Motor neuron (in vitro differentiated cells): ENCODE measurements around the gene SET. TPM values are rescaled to one million over a fixed set of nuclear protein-coding genes. Genes with fewer than 3 reads are reported as not detected.
"Not testable (repeated sequence)": the region's sequence is repeated elsewhere in the genome, so short reads cannot be mapped to it uniquely, and the experiment has no call there.

Source experiments
- ATAC-seq, 8 experiments: fragments of 200-7000 bp; cut with Tn5 transposase; replicated peaks in 6 of 8; 2 replicates each; pipeline ENCODE4 v1.8.0; 2021; ENCODE audit warnings: mild to moderate bottlenecking in 8 of 8, moderate library complexity in 8 of 8
- H3K27ac ChIP-seq, 2 donors: fragments of 250-450 bp; sonication (Bioruptor Pico); 2 replicates each; pipeline ENCODE4 v1.9.0; 2021; ENCODE audit warnings: antibody characterized with exemption in 2 of 2, mild to moderate bottlenecking in 2 of 2, moderate library complexity in 1 of 2
- H3K4me1 ChIP-seq, 2 donors: fragments of 250-450 bp; sonication (Bioruptor Pico); replicated peaks in 1 of 2; 2 replicates each; pipeline ENCODE4 v1.6.1; 2021; ENCODE audit warnings: antibody characterized with exemption in 2 of 2, mild to moderate bottlenecking in 2 of 2, moderate library complexity in 1 of 2
- H3K4me3 ChIP-seq, 5 donors: fragments of 250-450 bp; sonication (Bioruptor Pico); 2 replicates each; pipeline ENCODE4 v1.9.0; 2021; ENCODE audit warnings: antibody characterized with exemption in 5 of 5, mild to moderate bottlenecking in 5 of 5, moderate library complexity in 4 of 5
- WGBS, 10 experiments: fragments of 450-650 bp; shearing (Covaris generic); methylation state at CpG; one replicate each; pipeline ENCODE4 v1.0.0; 2022; 5-methylcytosine and 5-hydroxymethylcytosine counted together
- in situ Hi-C, 9 experiments: fragments of 400-800 bp; cut with MboI; loops; one replicate each; pipeline ENCODE4 v1.15.0; 2021; ENCODE audit warnings: low sequenced_read_pairs in 9 of 9, low pct_unique_long_range_greater_than_20kb in 2 of 9; ENCODE audit not compliant: unreplicated experiment in 9 of 9
- total RNA-seq, 8 experiments: library from RNA; unstranded; fragments of 300-600 nt; gene quantifications; 2 replicates each; pipeline versions ENCODE4 v1.2.3 to v1.2.4, GENCODE V29; 2022

SET gene
- total RNA-seq = 100 to 1,000 TPM; 328 to 639 (median 393) TPM

DNA sequence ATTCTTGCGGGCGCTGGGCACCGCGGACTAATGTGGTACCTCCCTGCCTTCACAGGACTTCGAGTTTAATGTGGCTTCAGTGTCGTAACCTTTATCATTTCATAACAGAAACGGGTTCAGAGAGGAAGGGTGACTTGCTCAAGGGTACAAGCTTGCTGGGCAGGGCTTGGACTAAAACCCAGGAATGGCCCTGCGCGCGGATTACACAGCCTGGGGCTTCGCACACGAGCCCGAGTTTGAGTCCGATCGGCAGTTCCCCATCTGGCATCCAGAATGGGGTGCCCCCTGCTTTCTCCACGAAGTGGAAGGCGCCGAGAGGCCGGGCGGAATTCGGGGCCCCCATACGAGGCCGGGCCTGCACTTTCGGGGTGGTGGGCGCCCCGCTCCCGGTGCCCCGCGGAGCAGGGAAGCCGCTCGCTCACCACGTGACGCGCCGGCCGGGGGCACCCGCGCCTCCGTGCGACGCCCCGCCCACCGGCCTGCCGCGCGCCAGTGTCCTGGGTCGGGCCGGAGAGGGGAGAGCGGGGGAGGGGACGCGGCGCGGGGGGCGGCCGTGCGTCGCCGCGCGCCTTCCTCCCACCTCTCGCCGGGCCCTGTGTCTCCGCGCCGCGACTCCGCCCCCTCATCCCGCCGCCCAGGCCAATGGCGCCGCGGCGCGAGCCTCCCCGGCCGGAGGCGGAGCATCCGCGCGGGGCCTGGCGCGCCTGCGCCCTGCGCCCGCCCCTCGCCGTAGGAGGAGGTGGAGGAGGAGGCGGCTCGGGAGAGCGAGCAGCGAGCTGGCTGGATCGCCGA, at the start of gene SET:
TSS of gene SET (plus strand) at position 722 of the 792 bp plus-strand sequence. CDS start 361 bp downstream, outside the sequence.
- peak within 1 kb of the TSS; percentile 63 to 100 (median 83) for H3K4me3 ChIP-seq
- peak within 1 kb of the TSS; percentile 94 to 96 for H3K27ac ChIP-seq
- peaks cover 19 to 35% of the 10 kb centered on the region in 2 donors for H3K4me1 ChIP-seq
- WGBS, 10 experiments = 0 to 71% (median 30%) methylated on average over 1 to 11 of the region's 93 CpGs; no CpG with 5 or more reads in 3 of the 10 experiments
- ATAC-seq = peak; percentile 67 to 91 (median 86)
- in situ Hi-C loops = no loop called here

- H3K4me1 ChIP-seq = peaks cover 0 to 5% of the 10 kb centered on the region in 2 donors
- in situ Hi-C loops = no loop called here
- H3K4me3 ChIP-seq = no peak overlapping the region
- ATAC-seq = no peak
- 94 to 100% (median 100%) methylated on average over 1 to 5 of the region's 18 CpGs; no CpG with 5 or more reads in 7 of the 10 experiments for WGBS, 10 experiments
- H3K27ac ChIP-seq = no peak overlapping the region
Observed at GRCh38 chr9:128640603-128641002, 48.4 kb upstream of the SET start.

- Histone ChIP-seq H3K4me1 (no peaks in the 10 kb centered on the region), H3K4me3 (no peak overlapping the region), H3K27ac (no peak overlapping the region)
- in situ Hi-C loops = no loop called here
- peak in 3 of 8 experiments; percentile 83 to 86 (median 86) for ATAC-seq
- WGBS, 10 experiments = 13 to 96% (median 79%) methylated on average over 2 to 8 of the region's 12 CpGs; no CpG with 5 or more reads in 1 of the 10 experiments
Observed at GRCh38 chr9:128642675-128643245, 46.3 kb upstream of the SET start.

- H3K4me1 ChIP-seq = no peaks in the 10 kb centered on the region
- no peak overlapping the region for H3K4me3 ChIP-seq
- 46 to 100% (median 72%) methylated on average over 2 to 5 of the region's 12 CpGs; no CpG with 5 or more reads in 4 of the 10 experiments for WGBS, 10 experiments
- no peak for ATAC-seq
- H3K27ac ChIP-seq = no peak overlapping the region
- in situ Hi-C loops = no loop called here
Observed at GRCh38 chr9:128643519-128644300, 45.3 kb upstream of the SET start.

- H3K27ac ChIP-seq, H3K4me1 ChIP-seq, H3K4me3 ChIP-seq, in situ Hi-C loops: not testable (repeated sequence)
- peak in 3 of 8 experiments; percentile 52 to 76 (median 58) for ATAC-seq
- 89 to 100% (median 93%) methylated on average over 2 to 8 of the region's 9 CpGs; no CpG with 5 or more reads in 5 of the 10 experiments for WGBS, 10 experiments
Observed at GRCh38 chr9:128648206-128648605, 40.8 kb upstream of the SET start.

GRCh38 chr9:128651798-128652197, 37.2 kb upstream of the SET start:
- Histone ChIP-seq H3K27ac (no peak overlapping the region), H3K4me1 (peaks cover 0 to 4% of the 10 kb centered on the region in 2 donors), H3K4me3 (no peak overlapping the region)
- ATAC-seq = no peak
- in situ Hi-C loops = no loop called here
- WGBS, 10 experiments = 80 to 100% (median 100%) methylated on average over 1 to 4 of the region's 5 CpGs; no CpG with 5 or more reads in 5 of the 10 experiments

GRCh38 chr9:128653908-128654307, 35.1 kb upstream of the SET start:
- no peak for ATAC-seq
- H3K4me1 ChIP-seq = peaks cover 3 to 7% of the 10 kb centered on the region in 2 donors
- WGBS, 10 experiments = 88 to 100% (median 92%) methylated on average over 2 to 8 of the region's 8 CpGs; no CpG with 5 or more reads in 3 of the 10 experiments
- H3K27ac ChIP-seq = no peak overlapping the region
- in situ Hi-C loops = no loop called here
- no peak overlapping the region for H3K4me3 ChIP-seq

- ATAC-seq = no peak
- H3K4me3 ChIP-seq = no peak overlapping the region
- peaks cover 3 to 7% of the 10 kb centered on the region in 2 donors for H3K4me1 ChIP-seq
- no peak overlapping the region for H3K27ac ChIP-seq
- 80 to 100% (median 90%) methylated on average over 1 of the region's 1 CpG; no CpG with 5 or more reads in 6 of the 10 experiments for WGBS, 10 experiments
- in situ Hi-C loops = no loop called here
Observed at GRCh38 chr9:128654481-128654880, 34.5 kb upstream of the SET start.

- Histone ChIP-seq H3K27ac (peak within 1 kb of the TSS; percentile 100), H3K4me3 (peak within 1 kb of the TSS; percentile 76 to 90 (median 87)), H3K4me1 (peaks cover 3 to 7% of the 10 kb centered on the region in 2 donors)
- 0 to 10% (median 1%) methylated on average over 1 to 46 of the region's 86 CpGs for WGBS, 10 experiments
- in situ Hi-C loops = no loop called here
- peak; percentile 92 to 98 (median 97) for ATAC-seq
Observed at GRCh38 chr9:128656416-128657343, 32.3 kb upstream of the SET start, which contains the start of gene DYNC2I2. Gene DYNC2I2 (minus strand): TSS chr9:128656847. CDS start chr9:128656726, 121 bp downstream.

- WGBS, 10 experiments = 86 to 100% (median 97%) methylated on average over 5 to 13 of the region's 13 CpGs
- Histone ChIP-seq H3K4me1 (peaks cover 3 to 7% of the 10 kb centered on the region in 2 donors), H3K27ac (peak overlapping the region; percentile 100), H3K4me3 (peak overlapping the region; percentile 76 to 90 (median 87))
- no peak for ATAC-seq
- in situ Hi-C loops = no loop called here
Observed at GRCh38 chr9:128657344-128657704, 31.7 kb upstream of the SET start.

- ATAC-seq = no peak
- peak overlapping the region in 1 of 2 donors; percentile 100 for H3K27ac ChIP-seq
- H3K4me1 ChIP-seq = peaks cover 3 to 7% of the 10 kb centered on the region in 2 donors
- WGBS, 10 experiments = 83 to 100% (median 100%) methylated on average over 1 to 3 of the region's 3 CpGs; no CpG with 5 or more reads in 5 of the 10 experiments
- in situ Hi-C loops = no loop called here
- H3K4me3 ChIP-seq = no peak overlapping the region
Observed at GRCh38 chr9:128657796-128658195, 31.2 kb upstream of the SET start.

GRCh38 chr9:128666481-128666941, 22.5 kb upstream of the SET start:
- H3K4me1 ChIP-seq, in situ Hi-C loops, H3K27ac ChIP-seq, H3K4me3 ChIP-seq: not testable (repeated sequence)
- peak in 1 of 8 experiments; percentile 36 for ATAC-seq
- 70 to 93% (median 83%) methylated on average over 2 to 5 of the region's 8 CpGs; no CpG with 5 or more reads in 2 of the 10 experiments for WGBS, 10 experiments
